ENCODE results near the gene ANAPC16. TPM values are rescaled to one million over a fixed set of nuclear protein-coding genes. Genes with fewer than 3 reads are reported as not detected.
"Not testable (repeated sequence)": the region's sequence is repeated elsewhere in the genome, so short reads cannot be mapped to it uniquely, and the experiment has no call there.

The ANAPC16 gene
- total RNA-seq, 1 donor = 61.7 TPM

DNA sequence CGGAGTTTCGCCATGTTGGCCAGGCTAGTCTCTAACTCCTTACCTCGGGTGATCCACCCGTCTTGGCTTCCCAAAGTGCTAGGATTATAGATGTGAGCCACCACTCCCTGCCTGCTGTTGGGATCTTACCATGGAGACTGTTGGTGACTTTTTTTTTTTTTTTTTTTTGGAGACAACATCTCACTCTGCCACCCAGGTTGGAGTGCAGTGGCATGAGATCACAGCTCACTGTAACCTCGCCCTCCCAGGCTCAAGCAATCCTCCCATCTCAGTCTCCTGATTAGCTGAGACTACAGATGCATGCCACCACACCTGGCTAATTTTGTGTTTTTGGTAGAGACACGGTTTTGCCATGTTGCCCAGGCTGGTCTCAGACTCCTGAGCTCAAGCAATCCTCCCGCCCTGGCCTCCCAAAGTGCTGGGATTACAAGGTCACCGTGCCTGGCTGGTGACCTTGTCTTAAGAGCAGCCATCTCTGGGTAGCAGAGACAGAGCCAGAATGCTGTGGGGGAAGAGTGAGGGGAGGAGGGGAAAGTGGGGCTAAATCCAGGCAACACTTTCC lies 26.0 kb downstream of the ANAPC16 start:
- no peak overlapping the region for H3K4me3 ChIP-seq (ENCODE audit: low read depth, low read length)
- no peak for DNase-seq (ENCODE audit: low read depth)
- TF ChIP-seq, protein P1, sequence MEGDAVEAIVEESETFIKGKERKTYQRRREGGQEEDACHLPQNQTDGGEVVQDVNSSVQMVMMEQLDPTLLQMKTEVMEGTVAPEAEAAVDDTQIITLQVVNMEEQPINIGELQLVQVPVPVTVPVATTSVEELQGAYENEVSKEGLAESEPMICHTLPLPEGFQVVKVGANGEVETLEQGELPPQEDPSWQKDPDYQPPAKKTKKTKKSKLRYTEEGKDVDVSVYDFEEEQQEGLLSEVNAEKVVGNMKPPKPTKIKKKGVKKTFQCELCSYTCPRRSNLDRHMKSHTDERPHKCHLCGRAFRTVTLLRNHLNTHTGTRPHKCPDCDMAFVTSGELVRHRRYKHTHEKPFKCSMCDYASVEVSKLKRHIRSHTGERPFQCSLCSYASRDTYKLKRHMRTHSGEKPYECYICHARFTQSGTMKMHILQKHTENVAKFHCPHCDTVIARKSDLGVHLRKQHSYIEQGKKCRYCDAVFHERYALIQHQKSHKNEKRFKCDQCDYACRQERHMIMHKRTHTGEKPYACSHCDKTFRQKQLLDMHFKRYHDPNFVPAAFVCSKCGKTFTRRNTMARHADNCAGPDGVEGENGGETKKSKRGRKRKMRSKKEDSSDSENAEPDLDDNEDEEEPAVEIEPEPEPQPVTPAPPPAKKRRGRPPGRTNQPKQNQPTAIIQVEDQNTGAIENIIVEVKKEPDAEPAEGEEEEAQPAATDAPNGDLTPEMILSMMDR (IDR thresholded peaks at IDR 0.05; ENCODE audit: insufficient read depth, low read length) = no peak

DNA sequence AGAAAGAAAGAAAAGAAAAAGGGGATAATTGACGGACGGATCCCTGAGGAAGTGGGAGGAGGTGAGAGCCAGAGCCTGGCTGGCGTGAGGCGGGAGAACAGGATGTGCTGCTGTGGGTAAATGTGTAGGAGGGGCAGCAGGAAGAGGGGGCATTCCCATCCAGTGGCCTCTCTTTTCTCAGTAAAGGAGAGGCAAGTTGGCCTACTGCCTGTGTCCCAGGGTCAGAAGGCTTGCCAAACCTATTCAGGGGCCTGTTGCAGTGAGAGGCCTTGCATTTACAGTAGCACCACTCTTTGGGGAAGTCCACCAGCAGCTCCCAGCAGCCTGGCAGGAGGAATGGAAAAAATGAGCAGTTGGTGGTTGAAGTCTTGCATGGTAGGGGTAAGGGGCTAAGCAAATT lies 26.9 kb downstream of the ANAPC16 start:
- no peak overlapping the region for H3K4me3 ChIP-seq (ENCODE audit: low read depth, low read length)
- DNase-seq (ENCODE audit: low read depth) = peak; percentile 64
- TF ChIP-seq, protein P1 (IDR thresholded peaks at IDR 0.05; ENCODE audit: insufficient read depth, low read length) = no peak

DNA sequence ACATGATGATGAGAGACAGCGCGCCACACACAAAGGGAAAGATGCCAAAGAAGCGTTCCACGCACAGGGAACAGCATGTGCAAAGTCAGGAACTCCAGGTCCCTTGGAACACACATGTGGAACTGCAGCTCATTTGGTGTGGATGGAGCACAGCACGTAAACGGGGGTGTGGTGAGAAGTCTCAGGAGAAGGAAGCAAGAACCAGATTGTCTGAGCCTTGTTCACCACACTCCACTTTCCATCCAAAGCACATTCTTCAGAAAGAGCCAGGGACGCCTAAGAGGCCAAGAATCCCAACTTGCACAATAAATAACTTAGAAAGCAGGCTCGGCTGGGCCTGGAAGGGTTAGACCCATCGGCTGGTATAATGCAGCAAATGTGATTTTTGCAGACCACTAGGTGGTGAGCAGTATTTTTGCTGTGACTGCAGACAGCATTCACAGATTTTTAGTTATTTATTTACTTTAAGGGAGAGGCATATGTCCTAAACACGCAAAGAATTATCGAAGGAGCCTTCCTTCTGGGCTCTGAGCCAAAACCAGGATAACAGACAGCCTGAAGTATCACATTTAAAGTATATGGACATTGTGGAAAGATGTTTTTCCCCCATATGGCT lies 28.1 kb downstream of the ANAPC16 start:
- peak; percentile 99 for DNase-seq (ENCODE audit: low read depth)
- TF ChIP-seq, protein P1 (IDR thresholded peaks at IDR 0.05; ENCODE audit: insufficient read depth, low read length) = peak; percentile 69
- no peak overlapping the region for H3K4me3 ChIP-seq (ENCODE audit: low read depth, low read length)

DNA sequence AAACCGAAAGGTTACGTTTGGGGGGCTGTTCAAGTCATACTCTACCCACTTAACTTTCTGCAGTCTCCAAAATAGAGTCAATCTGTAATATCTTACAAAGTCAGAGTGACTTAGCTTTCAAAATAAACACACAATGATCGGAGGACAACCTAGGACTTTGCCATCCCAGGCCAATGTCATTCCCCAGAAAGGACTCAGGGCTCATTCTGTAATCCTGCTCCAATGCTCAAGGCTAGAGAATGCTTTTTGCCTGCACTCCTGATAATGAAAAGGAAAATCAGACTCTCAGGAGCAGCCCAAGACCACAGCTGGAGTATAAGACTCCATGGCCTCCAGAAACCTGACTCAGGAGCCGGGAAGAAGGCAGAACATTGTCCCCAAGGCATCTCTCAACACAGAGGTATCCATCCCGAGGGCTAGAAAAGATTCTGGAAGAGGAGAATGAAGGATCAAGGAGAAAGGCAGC lies 28.8 kb downstream of the ANAPC16 start:
- TF ChIP-seq, protein P1 (IDR thresholded peaks at IDR 0.05; ENCODE audit: insufficient read depth, low read length) = no peak
- peak; percentile 27 for DNase-seq (ENCODE audit: low read depth)
- no peak overlapping the region for H3K4me3 ChIP-seq (ENCODE audit: low read depth, low read length)

DNA sequence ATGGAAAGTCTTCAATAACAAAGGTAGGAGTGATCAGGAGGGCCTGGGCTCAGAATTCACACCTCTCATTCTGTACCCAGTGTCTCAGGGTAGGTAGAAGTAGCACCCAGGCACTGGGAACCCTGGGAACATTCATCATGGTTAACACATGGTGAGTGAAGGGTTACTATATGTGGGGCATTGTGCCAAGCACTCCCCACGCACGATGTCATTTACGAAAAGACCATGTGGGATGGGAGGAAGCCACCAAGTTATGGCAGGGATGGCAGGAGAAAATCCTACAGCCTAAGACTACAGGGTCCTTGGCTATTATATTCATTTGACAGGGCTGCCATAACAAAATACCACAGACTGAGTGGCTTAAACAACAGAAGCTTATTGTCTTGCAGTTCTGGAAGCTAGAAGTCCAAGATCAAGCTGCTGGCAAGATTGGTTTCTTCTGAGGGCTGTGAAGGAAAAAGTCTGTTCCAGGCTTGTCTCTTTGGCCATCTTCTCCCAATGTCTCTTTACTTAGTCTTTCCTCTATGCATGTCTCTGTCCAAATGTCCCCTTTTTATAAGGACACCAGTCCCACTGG lies 30.2 kb downstream of the ANAPC16 start:
- TF ChIP-seq, protein P1 (IDR thresholded peaks at IDR 0.05; ENCODE audit: insufficient read depth, low read length) = no peak
- H3K4me3 ChIP-seq (ENCODE audit: low read depth, low read length) = no peak overlapping the region
- peak; percentile 11 for DNase-seq (ENCODE audit: low read depth)

DNA sequence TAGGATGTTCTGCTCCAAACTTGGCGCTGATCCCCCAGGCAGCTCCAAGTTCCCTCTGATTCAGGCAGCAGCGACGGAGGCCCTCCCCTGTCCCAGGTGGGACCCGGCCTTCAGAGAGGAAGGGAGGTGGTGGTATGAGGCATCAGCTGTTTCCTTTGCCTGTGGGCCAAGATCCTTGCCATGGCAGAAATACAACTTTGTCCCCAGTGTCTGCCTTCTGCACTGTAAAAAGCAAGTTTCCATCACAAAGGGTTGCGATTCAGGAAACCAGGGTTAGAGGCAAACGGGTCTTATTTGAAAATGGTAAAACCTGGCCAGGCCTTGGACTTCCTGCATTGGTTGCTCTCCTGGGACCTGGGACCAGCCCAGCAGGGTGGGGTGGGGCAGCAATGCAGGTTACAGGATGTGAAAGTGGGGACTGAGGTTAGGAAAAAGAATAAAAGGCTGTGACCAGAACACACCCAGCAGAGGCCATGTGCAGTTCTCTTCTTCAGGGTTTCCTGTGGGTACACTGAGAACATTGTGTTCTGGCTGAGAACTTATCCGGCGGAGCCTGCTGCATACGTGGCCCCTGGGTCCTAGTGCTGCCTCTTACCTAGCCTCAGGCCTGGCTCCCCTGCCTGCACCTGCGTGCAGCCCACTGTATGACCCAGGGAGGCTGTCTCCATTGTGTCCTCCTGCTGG lies 32.8 kb downstream of the ANAPC16 start:
- TF ChIP-seq, protein P1 (IDR thresholded peaks at IDR 0.05; ENCODE audit: insufficient read depth, low read length) = no peak
- peak overlapping the region; percentile 33 for H3K4me3 ChIP-seq (ENCODE audit: low read depth, low read length)
- peak; percentile 49 for DNase-seq (ENCODE audit: low read depth)

DNA sequence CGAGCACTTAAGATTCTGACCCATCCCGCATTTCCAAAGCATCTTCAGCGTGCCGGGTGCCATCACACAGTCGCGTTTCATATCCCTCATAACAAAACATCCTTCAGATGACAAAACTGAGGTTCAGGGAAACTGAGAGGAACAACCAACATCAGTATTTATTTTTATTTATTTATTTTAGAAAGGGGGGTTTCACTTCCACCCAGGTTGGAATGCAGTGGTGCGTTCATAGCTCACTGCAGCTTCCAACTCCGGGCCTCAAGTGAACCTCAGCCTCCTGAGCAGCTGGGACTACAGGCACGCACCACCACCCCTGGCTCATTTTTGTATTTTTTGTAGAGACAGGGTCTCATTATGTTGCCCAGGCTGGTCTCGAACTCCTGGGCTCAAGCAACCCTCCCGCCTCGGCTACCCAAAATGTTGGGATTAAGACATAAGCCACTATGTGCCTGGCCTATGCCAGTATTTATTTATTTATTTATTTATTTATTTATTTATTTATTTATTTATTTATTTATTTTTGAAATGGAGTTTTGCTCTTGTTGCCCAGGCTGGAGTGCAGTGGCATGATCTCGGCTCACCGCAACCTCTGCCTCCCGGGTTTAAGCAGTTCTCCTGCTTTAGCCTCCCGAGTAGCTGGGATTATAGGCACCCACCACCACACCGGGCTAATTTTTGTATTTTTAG lies 33.5 kb downstream of the ANAPC16 start:
- not testable (repeated sequence) for H3K4me3 ChIP-seq (ENCODE audit: low read depth, low read length); DNase-seq (ENCODE audit: low read depth)

Measured in fibroblast of the aortic adventitia (primary cell).